Measurements from ENCODE around the gene TADA3.
A peak's percentile ranks its signal among the peaks of the same experiment; 100 is the strongest.

The TADA3 gene

GRCh38 chr3:9831253-9831652, 39.0 kb upstream of the TADA3 start:
- no peak for DNase-seq (ENCODE audit: low read depth)
- no peak overlapping the region for H3K4me3 ChIP-seq (ENCODE audit: control insufficient read depth, low read depth, low read length)
- no peak for TF ChIP-seq CTCF (conservative IDR thresholded peaks at IDR 0.05; ENCODE audit: control insufficient read depth, insufficient read depth, low read depth, low read length)

GRCh38 chr3:9828801-9829755, 36.8 kb upstream of the TADA3 start:
- DNase-seq (ENCODE audit: low read depth), result no peak
- TF ChIP-seq CTCF (conservative IDR thresholded peaks at IDR 0.05; ENCODE audit: control insufficient read depth, insufficient read depth, low read depth, low read length), result no peak
- H3K4me3 ChIP-seq (ENCODE audit: control insufficient read depth, low read depth, low read length), result no peak overlapping the region

- no peak overlapping the region for H3K4me3 ChIP-seq (ENCODE audit: control insufficient read depth, low read depth, low read length)
- DNase-seq (ENCODE audit: low read depth), result peak; percentile 30
- TF ChIP-seq CTCF (conservative IDR thresholded peaks at IDR 0.05; ENCODE audit: control insufficient read depth, insufficient read depth, low read depth, low read length), result peak; percentile 28
Observed at GRCh38 chr3:9826815-9827573, 34.7 kb upstream of the TADA3 start.

- no peak for TF ChIP-seq CTCF (conservative IDR thresholded peaks at IDR 0.05; ENCODE audit: control insufficient read depth, insufficient read depth, low read depth, low read length)
- DNase-seq (ENCODE audit: low read depth), result no peak
- no peak overlapping the region for H3K4me3 ChIP-seq (ENCODE audit: control insufficient read depth, low read depth, low read length)
Observed at GRCh38 chr3:9825451-9826040, 33.3 kb upstream of the TADA3 start.

GRCh38 chr3:9820946-9821345, 28.7 kb upstream of the TADA3 start:
- peak; percentile 53 for TF ChIP-seq CTCF (conservative IDR thresholded peaks at IDR 0.05; ENCODE audit: control insufficient read depth, insufficient read depth, low read depth, low read length)
- peak; percentile 36 for DNase-seq (ENCODE audit: low read depth)
- H3K4me3 ChIP-seq (ENCODE audit: control insufficient read depth, low read depth, low read length), result no peak overlapping the region

GRCh38 chr3:9820543-9820942, 28.3 kb upstream of the TADA3 start:
- TF ChIP-seq CTCF (conservative IDR thresholded peaks at IDR 0.05; ENCODE audit: control insufficient read depth, insufficient read depth, low read depth, low read length), result no peak
- no peak overlapping the region for H3K4me3 ChIP-seq (ENCODE audit: control insufficient read depth, low read depth, low read length)
- no peak for DNase-seq (ENCODE audit: low read depth)

All from fibroblast of mammary gland (primary cell).